Upper lobe of left lung (tissue), 6 donors: Measurements from ENCODE around the gene FIBIN. TPM values are rescaled to one million over a fixed set of nuclear protein-coding genes. Genes with fewer than 3 reads are reported as not detected.
A peak's percentile ranks its signal among the peaks of the same experiment; 100 is the strongest.

Experiments used
- ATAC-seq, 2 donors: fragments of 200-7000 bp; cut with Tn5 transposase; one replicate each; pipeline ENCODE4 v1.9.1; 2022; ENCODE audit warnings: mild to moderate bottlenecking in 2 of 2, moderate library complexity in 2 of 2; ENCODE audit not compliant: low FRiP score in 2 of 2
- DNase-seq, 2 donors: peaks; one replicate each; pipeline ENCODE4 v3.0.0-alpha.2; 2019 to 2020
- H3K27ac ChIP-seq, 4 donors: fragments of 200-600 bp; sonication (generic); one replicate each; pipeline ENCODE4 v1.5.1; 2016 to 2019
- H3K27me3 ChIP-seq, 4 donors: fragments of 200-600 bp; sonication (generic); one replicate each; pipeline ENCODE4 v1.5.1; 2017 to 2019
- H3K36me3 ChIP-seq, 4 donors: fragments of 200-600 bp; sonication (generic); one replicate each; pipeline ENCODE4 v1.5.1; 2016 to 2019
- H3K4me1 ChIP-seq, 4 donors: fragments of 200-600 bp; sonication (generic); one replicate each; pipeline ENCODE4 v1.5.1; 2018 to 2019
- H3K4me3 ChIP-seq, 4 donors: fragments of 200-600 bp; sonication (generic); one replicate each; pipeline ENCODE4 v1.5.1; 2017 to 2019; ENCODE audit warnings: mild to moderate bottlenecking in 2 of 4, moderate library complexity in 1 of 4
- H3K9me3 ChIP-seq, 4 donors: fragments of 200-600 bp; sonication (generic); one replicate each; pipeline ENCODE4 v1.5.1; 2018 to 2019
- EP300 ChIP-seq, 4 donors: sonication (generic); formaldehyde crosslinking; IDR thresholded peaks; one replicate each; pipeline ENCODE4 v1.5.1; 2017; ENCODE audit warnings: antibody characterized with exemption in 4 of 4, control low read depth in 2 of 4
- POLR2A ChIP-seq, 4 donors: fragments of 450-650 bp; IDR thresholded peaks; one replicate each; pipeline ENCODE4 v1.5.1; 2016 to 2017; ENCODE audit warnings: antibody characterized with exemption in 4 of 4, mild to moderate bottlenecking in 2 of 4
- POLR2AphosphoS5 ChIP-seq, 2 donors: sonication (generic); formaldehyde crosslinking; IDR thresholded peaks; one replicate each; pipeline ENCODE4 v1.5.1; 2017; ENCODE audit warnings: antibody characterized with exemption in 2 of 2
- WGBS, 2 donors: methylation state at CpG; one replicate each; pipeline ENCODE4 v1.1.5; 2017 to 2018; 5-methylcytosine and 5-hydroxymethylcytosine counted together
- total RNA-seq, 6 donors: library from RNA; depleted of rRNA in 4 of 6; stranded (reverse); fragments of >200 nt in 4 of 6; gene quantifications; one replicate each; pipeline versions ENCODE4 v1.1.0 to v1.2.1, GENCODE V29; 2016 to 2021
- TF ChIP-seq, protein P1 (sequence below), 6 experiments: fragments of 450-650 bp in 4 of 6; fragments of 200-600 bp in 2 of 6; sonication (generic) in 2 of 6; IDR thresholded peaks; one replicate each; pipeline ENCODE4 v1.5.1; 2016 to 2019; ENCODE audit warnings: antibody characterized with exemption in 6 of 6
- donor health status: DM: no; HTN: no; CAD: no; lungs with moderate emphysema.
- donor health status: DM: no; HTN: yes; CAD: no; lungs with severe emphysema.

The FIBIN gene
- total RNA-seq, 6 donors from 2014 or later = 14.7 to 40.0 (median 25.0) TPM

DNA sequence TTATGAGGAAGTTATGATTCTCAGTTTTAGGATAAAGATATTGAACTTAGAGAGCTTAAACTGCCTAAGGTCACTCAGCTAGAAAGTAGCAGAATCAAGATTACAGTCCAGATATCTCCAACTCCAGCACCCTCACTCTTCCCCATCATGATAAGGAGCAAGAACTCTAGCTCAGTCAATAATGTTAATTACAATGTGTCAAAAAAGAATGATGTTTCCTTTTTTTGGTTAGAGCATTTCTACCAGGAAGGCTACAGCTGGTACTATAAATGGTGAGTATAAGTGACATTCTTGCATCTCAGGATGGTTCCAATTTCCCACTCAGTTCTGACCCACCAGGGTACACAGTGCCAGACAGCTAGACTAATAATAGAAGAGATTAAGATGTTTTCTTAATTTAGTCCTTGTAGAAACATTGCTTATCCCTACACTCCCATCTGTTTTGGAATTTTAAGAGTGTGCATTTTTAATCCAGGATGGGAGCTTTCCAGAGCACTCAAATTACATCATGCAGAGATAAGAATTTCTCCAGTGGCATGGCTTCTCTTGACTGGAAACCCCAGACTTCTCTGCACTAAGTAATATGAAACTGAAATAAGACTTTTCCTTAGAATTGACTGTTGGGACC is 25.1 kb downstream of the FIBIN start:
- ATAC-seq = peak in 1 of 2 donors; percentile 53

DNA sequence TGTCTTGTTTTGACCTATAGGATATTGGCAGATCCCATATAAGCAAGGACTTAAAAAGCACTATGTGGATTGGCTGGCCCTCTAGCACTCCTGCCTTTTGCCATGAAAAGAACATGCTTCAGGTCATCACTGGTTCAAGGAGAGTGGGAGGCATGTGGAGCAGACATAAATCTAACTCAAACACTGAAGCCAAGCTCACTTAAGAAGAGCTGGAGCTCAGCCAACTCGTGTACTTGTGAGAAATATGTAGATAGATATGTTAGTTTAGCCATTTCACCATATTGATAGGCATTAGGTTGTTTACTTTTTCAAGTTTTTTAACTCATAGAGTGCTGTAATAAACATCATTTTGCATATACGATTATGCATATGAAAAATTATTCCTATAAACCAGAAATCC is 26.8 kb downstream of the FIBIN start:
- TF ChIP-seq POLR2A (IDR thresholded peaks at IDR 0.05) (no peak), EP300 (IDR thresholded peaks at IDR 0.05) (no peak), POLR2AphosphoS5 (IDR thresholded peaks at IDR 0.05) (no peak)
- TF ChIP-seq, protein P1, sequence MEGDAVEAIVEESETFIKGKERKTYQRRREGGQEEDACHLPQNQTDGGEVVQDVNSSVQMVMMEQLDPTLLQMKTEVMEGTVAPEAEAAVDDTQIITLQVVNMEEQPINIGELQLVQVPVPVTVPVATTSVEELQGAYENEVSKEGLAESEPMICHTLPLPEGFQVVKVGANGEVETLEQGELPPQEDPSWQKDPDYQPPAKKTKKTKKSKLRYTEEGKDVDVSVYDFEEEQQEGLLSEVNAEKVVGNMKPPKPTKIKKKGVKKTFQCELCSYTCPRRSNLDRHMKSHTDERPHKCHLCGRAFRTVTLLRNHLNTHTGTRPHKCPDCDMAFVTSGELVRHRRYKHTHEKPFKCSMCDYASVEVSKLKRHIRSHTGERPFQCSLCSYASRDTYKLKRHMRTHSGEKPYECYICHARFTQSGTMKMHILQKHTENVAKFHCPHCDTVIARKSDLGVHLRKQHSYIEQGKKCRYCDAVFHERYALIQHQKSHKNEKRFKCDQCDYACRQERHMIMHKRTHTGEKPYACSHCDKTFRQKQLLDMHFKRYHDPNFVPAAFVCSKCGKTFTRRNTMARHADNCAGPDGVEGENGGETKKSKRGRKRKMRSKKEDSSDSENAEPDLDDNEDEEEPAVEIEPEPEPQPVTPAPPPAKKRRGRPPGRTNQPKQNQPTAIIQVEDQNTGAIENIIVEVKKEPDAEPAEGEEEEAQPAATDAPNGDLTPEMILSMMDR (IDR thresholded peaks at IDR 0.05) = no peak
- Histone ChIP-seq H3K36me3 (no peaks in the 10 kb centered on the region), H3K4me3 (no peak overlapping the region), H3K9me3 (no peaks in the 10 kb centered on the region), H3K27ac (no peak overlapping the region), H3K27me3 (no peaks in the 10 kb centered on the region), H3K4me1 (no peaks in the 10 kb centered on the region)
- no peak for DNase-seq
- no peak for ATAC-seq
- 58 to 64% methylated on average over 2 of the region's 2 CpGs for WGBS, 2 donors

More for the DNA sequence above, 25.1 kb downstream of the FIBIN start:
- Histone ChIP-seq H3K27ac (no peak overlapping the region), H3K4me1 (peaks cover 0 to 3% (median 0%) of the 10 kb centered on the region in 4 donors), H3K36me3 (no peaks in the 10 kb centered on the region), H3K9me3 (no peaks in the 10 kb centered on the region), H3K4me3 (no peak overlapping the region), H3K27me3 (no peaks in the 10 kb centered on the region)
- no peak for DNase-seq
- TF ChIP-seq POLR2A (IDR thresholded peaks at IDR 0.05) = no peak
- TF ChIP-seq POLR2AphosphoS5 (IDR thresholded peaks at IDR 0.05) = no peak
- TF ChIP-seq, protein P1 (IDR thresholded peaks at IDR 0.05) = no peak
- no peak for TF ChIP-seq EP300 (IDR thresholded peaks at IDR 0.05)

DNA sequence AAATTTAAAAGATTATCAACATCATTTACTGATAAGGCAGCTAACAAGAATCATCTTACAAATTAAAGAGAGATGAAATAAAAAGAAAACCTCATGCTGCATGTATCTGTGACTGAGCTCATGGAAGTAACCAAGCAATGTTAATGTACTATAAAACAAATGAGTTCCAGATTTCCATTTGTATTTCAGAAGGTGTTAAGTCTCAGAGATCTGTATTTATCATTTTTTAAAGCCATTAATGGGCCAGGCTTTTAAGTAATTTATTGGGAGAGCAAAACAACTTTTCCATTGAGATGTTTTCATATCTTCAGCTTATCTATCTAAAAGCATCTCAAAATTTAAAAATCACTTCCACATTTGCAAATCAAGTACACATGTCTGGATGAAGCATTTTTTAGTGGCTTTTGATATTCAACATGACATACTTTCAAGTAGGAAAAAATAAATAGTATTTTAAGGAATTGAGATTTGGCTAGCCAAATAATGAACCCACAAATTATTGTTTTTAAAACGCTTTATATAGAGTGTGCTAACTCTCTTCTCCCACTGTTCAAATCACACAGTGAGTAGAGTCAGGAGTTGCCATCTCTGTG is 28.8 kb downstream of the FIBIN start:
- Histone ChIP-seq H3K27ac (no peak overlapping the region), H3K4me3 (no peak overlapping the region), H3K4me1 (no peaks in the 10 kb centered on the region), H3K9me3 (no peaks in the 10 kb centered on the region), H3K27me3 (no peaks in the 10 kb centered on the region), H3K36me3 (no peaks in the 10 kb centered on the region)
- 63 to 70% methylated on average over 1 of the region's 1 CpG for WGBS, 2 donors
- no peak for DNase-seq
- ATAC-seq = no peak
- TF ChIP-seq, protein P1 (IDR thresholded peaks at IDR 0.05) = no peak
- no peak for TF ChIP-seq POLR2A (IDR thresholded peaks at IDR 0.05)
- TF ChIP-seq EP300 (IDR thresholded peaks at IDR 0.05) = no peak
- no peak for TF ChIP-seq POLR2AphosphoS5 (IDR thresholded peaks at IDR 0.05)

DNA sequence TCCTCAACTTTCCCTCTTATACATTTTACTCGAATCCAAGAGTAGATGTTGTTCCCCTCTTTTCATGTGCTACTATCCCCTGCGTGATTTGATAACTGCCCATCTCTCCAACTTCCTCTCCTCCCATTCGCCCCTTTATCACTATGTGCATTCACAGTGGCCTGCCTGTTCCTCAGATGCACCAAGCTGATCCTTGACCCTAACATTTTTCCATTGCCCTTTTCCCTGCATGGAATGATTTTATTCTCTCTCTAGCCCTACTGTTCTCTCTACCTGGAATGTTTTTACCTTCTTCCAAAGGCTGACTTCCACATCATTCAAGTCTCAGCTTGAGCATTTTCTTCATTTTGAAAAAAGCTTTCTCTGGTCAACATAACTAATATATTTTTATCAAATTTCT is 31.0 kb downstream of the FIBIN start:
- H3K36me3 ChIP-seq = no peaks in the 10 kb centered on the region
- 87 to 90% methylated on average over 3 of the region's 3 CpGs for WGBS, 2 donors
- TF ChIP-seq EP300 (IDR thresholded peaks at IDR 0.05) (no peak), POLR2A (IDR thresholded peaks at IDR 0.05) (no peak), POLR2AphosphoS5 (IDR thresholded peaks at IDR 0.05) (no peak)
- TF ChIP-seq, protein P1 (IDR thresholded peaks at IDR 0.05) = no peak
- no peaks in the 10 kb centered on the region for H3K27me3 ChIP-seq
- DNase-seq (no peak), ATAC-seq (no peak)
- no peaks in the 10 kb centered on the region for H3K9me3 ChIP-seq
- no peaks in the 10 kb centered on the region for H3K4me1 ChIP-seq
- H3K27ac ChIP-seq = no peak overlapping the region
- no peak overlapping the region for H3K4me3 ChIP-seq
